KMS-11 (cell line): ENCODE data around the gene WBP1L.
"Not testable (repeated sequence)": the region's sequence is repeated elsewhere in the genome, so short reads cannot be mapped to it uniquely, and the experiment has no call there.

Source experiments
- H2AFZ ChIP-seq: fragments of 200-600 bp; sonication (generic); 2 replicates; pipeline ENCODE4 v1.6.1; 2016; ENCODE audit warnings: antibody characterized with exemption, mixed run types, low read depth
- H3K27ac ChIP-seq: fragments of 200-600 bp; sonication (generic); 2 replicates; pipeline ENCODE4 v1.6.1; 2016; ENCODE audit warnings: mild to moderate bottlenecking, mixed run types
- H3K27me3 ChIP-seq: fragments of 200-600 bp; sonication (generic); 2 replicates; pipeline ENCODE4 v1.6.1; 2017; ENCODE audit warnings: mild to moderate bottlenecking, low read depth, mixed run types, moderate library complexity; ENCODE audit not compliant: insufficient read depth
- H3K36me3 ChIP-seq: fragments of 200-600 bp; sonication (generic); 2 replicates; pipeline ENCODE4 v1.6.1; 2017; ENCODE audit warnings: mild to moderate bottlenecking, mixed run types; ENCODE audit not compliant: insufficient read depth
- H3K4me1 ChIP-seq: fragments of 200-600 bp; sonication (generic); 2 replicates; pipeline ENCODE4 v1.6.1; 2016; ENCODE audit warnings: mild to moderate bottlenecking, low read depth, mixed run types; ENCODE audit not compliant: poor library complexity, severe bottlenecking
- H3K4me2 ChIP-seq: fragments of 200-600 bp; sonication (generic); 2 replicates; pipeline ENCODE4 v1.7.0; 2016; ENCODE audit warnings: mild to moderate bottlenecking, mixed run types
- H3K4me3 ChIP-seq: fragments of 200-600 bp; sonication (generic); IDR thresholded peaks from 2 replicates; pipeline ENCODE4 v1.6.1; 2017; ENCODE audit warnings: low read depth, low read length, mixed read lengths; ENCODE audit not compliant: insufficient read depth
- H3K79me2 ChIP-seq: fragments of 200-600 bp; sonication (generic); 2 replicates; pipeline ENCODE4 v1.6.1; 2016; ENCODE audit warnings: low read depth, mixed run types; ENCODE audit not compliant: insufficient read depth
- H3K9ac ChIP-seq: fragments of 200-600 bp; sonication (generic); 2 replicates; pipeline ENCODE4 v1.6.1; 2016; ENCODE audit warnings: mild to moderate bottlenecking, mixed run types
- H4K20me1 ChIP-seq: fragments of 200-600 bp; sonication (generic); 2 replicates; pipeline ENCODE4 v1.6.1; 2016; ENCODE audit warnings: mild to moderate bottlenecking, mixed run types; ENCODE audit not compliant: insufficient read depth
- CTCF ChIP-seq: fragments of 200-600 bp; sonication (generic); conservative IDR thresholded peaks from 2 replicates; pipeline ENCODE4 v1.6.1; 2017; ENCODE audit warnings: low read depth, mild to moderate bottlenecking, antibody characterized with exemption, low read length, moderate library complexity, mixed read lengths

The WBP1L gene

GRCh38 chr10:102753718-102754117 is 10.0 kb downstream of the WBP1L start:
- no peak overlapping the region for H3K4me3 ChIP-seq
- H4K20me1 ChIP-seq: no peaks in the 10 kb centered on the region
- H2AFZ ChIP-seq: no peak overlapping the region
- H3K9ac ChIP-seq: no peak overlapping the region
- H3K4me1 ChIP-seq: peaks cover 50% of the 10 kb centered on the region
- no peak for TF ChIP-seq CTCF
- peaks cover 44% of the 10 kb centered on the region; the same call in 1 of the 2 replicates for H3K79me2 ChIP-seq
- peak overlapping the region; percentile 23; the same call in 1 of the 2 replicates for H3K27ac ChIP-seq
- peak overlapping the region; percentile 77 for H3K4me2 ChIP-seq
- no peaks in the 10 kb centered on the region for H3K36me3 ChIP-seq
- H3K27me3 ChIP-seq: no peaks in the 10 kb centered on the region

DNA sequence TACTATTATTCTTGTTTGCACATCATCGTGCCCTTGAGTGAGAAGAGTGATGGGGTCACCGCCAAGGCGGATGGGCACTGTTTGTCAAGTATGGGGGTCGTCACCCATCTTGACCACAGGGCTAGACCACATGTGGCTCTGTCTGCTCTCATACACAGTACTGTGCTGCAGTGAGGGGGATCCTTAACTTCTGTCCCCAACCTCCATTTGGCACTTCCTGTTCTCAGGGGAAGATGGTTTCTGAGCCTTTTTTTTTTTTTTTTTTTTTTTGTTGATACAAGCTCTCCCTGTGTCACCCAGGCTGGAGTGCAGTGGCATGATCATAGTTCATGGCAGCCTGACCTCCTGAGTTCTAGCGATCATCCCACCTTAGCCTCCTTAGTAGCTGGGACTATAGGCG is 13.6 kb downstream of the WBP1L start:
- Histone ChIP-seq H4K20me1 (no peaks in the 10 kb centered on the region), H3K4me2 (no peak overlapping the region), H3K27ac (no peak overlapping the region), H3K9ac (no peak overlapping the region), H3K4me1 (peaks cover 28% of the 10 kb centered on the region), H3K4me3 (no peak overlapping the region), H3K79me2 (peaks cover 32% of the 10 kb centered on the region; the same call in 1 of the 2 replicates), H3K27me3 (no peaks in the 10 kb centered on the region), H2AFZ (no peak overlapping the region), H3K36me3 (no peaks in the 10 kb centered on the region)
- TF ChIP-seq CTCF: no peak

- Histone ChIP-seq H3K36me3 (no peaks in the 10 kb centered on the region), H3K4me3 (no peak overlapping the region), H3K9ac (no peak overlapping the region), H3K4me2 (no peak overlapping the region), H2AFZ (no peak overlapping the region), H4K20me1 (no peaks in the 10 kb centered on the region), H3K79me2 (peaks cover 24% of the 10 kb centered on the region; the same call in 1 of the 2 replicates), H3K27me3 (no peaks in the 10 kb centered on the region), H3K27ac (no peak overlapping the region), H3K4me1 (peaks cover 27% of the 10 kb centered on the region)
- no peak for TF ChIP-seq CTCF
Observed at GRCh38 chr10:102758240-102758932, 14.6 kb downstream of the WBP1L start.

- H3K9ac ChIP-seq, H3K4me3 ChIP-seq, H2AFZ ChIP-seq, H4K20me1 ChIP-seq, H3K27ac ChIP-seq, H3K27me3 ChIP-seq, H3K36me3 ChIP-seq, H3K4me2 ChIP-seq: not testable (repeated sequence)
- Histone ChIP-seq H3K4me1 (peaks cover 26% of the 10 kb centered on the region), H3K79me2 (peaks cover 23% of the 10 kb centered on the region; the same call in 1 of the 2 replicates)
Observed at GRCh38 chr10:102758933-102759262, 15.2 kb downstream of the WBP1L start.

- Histone ChIP-seq H3K36me3 (no peaks in the 10 kb centered on the region), H4K20me1 (no peaks in the 10 kb centered on the region), H3K9ac (no peak overlapping the region), H3K27ac (no peak overlapping the region), H3K4me1 (peaks cover 32% of the 10 kb centered on the region), H2AFZ (no peak overlapping the region), H3K79me2 (peaks cover 27% of the 10 kb centered on the region; the same call in 1 of the 2 replicates), H3K4me3 (no peak overlapping the region), H3K4me2 (no peak overlapping the region), H3K27me3 (no peaks in the 10 kb centered on the region)
- TF ChIP-seq CTCF: no peak
Observed at GRCh38 chr10:102759497-102760210, 15.9 kb downstream of the WBP1L start.
